ENCODE data around the gene GTF2H2C.

GRCh38 chr5:69525490-69525889 is 34.5 kb upstream of the GTF2H2C start:
- no peak for TF ChIP-seq CTCF (IDR thresholded peaks at IDR 0.05; ENCODE audit: poor library complexity, severe bottlenecking)
- no peak for TF ChIP-seq RAD21 (conservative IDR thresholded peaks at IDR 0.05)
- no peak for TF ChIP-seq REST (IDR thresholded peaks at IDR 0.05; ENCODE audit: borderline replicate concordance)
- TF ChIP-seq TAF1 (IDR thresholded peaks at IDR 0.05; ENCODE audit: low read depth), result no peak
- no peak for TF ChIP-seq EZH2 (IDR thresholded peaks at IDR 0.05; ENCODE audit: borderline replicate concordance, insufficient read depth, low read length, poor library complexity, severe bottlenecking)

Measured in neural cell (in vitro differentiated cells).